ENCODE measurements around the gene OTX1. TPM values are rescaled to one million over a fixed set of nuclear protein-coding genes. Genes with fewer than 3 reads are reported as not detected.
A peak's percentile ranks its signal among the peaks of the same experiment; 100 is the strongest.

Gene OTX1
- total and polyA plus RNA-seq, 9 of the 15 experiments (the other 6 are each of a cell fraction or from before 2014, with no cell fraction given) = 0.18 to 7.1 (median 0.58) TPM

GRCh38 chr2:63066838-63067237 lies 16.2 kb downstream of the OTX1 start (continued):
- no peak for TF ChIP-seq ZNF592 (IDR thresholded peaks at IDR 0.05)
- TF ChIP-seq, protein P1, sequence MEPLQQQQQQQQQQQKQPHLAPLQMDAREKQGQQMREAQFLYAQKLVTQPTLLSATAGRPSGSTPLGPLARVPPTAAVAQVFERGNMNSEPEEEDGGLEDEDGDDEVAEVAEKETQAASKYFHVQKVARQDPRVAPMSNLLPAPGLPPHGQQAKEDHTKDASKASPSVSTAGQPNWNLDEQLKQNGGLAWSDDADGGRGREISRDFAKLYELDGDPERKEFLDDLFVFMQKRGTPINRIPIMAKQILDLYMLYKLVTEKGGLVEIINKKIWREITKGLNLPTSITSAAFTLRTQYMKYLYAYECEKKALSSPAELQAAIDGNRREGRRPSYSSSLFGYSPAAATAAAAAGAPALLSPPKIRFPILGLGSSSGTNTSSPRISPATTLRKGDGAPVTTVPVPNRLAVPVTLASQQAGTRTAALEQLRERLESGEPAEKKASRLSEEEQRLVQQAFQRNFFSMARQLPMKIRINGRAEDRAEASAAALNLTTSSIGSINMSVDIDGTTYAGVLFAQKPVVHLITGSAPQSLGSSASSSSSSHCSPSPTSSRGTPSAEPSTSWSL (CRISPR knock-in tag; IDR thresholded peaks at IDR 0.05; ENCODE audit: borderline replicate concordance) = no peak
- TF ChIP-seq PML (IDR thresholded peaks at IDR 0.05; ENCODE audit: low read length) = no peak

GRCh38 chr2:63071664-63072063 lies 21.0 kb downstream of the OTX1 start:
- BruUV-seq (replicated peaks) = no TSS peak
- intact Hi-C loops (cut with micrococcal nuclease) = loop anchor here (10.0 kb wide), 2 partner anchors 353 to 473 kb away; no protein-coding TSS in a partner anchor
- no peaks in the 10 kb centered on the region; the same call in 1 of the 2 replicates for H3K9me3 ChIP-seq (replicated peaks; ENCODE audit: control insufficient read depth, insufficient read depth, low read depth, low read length)

More at GRCh38 chr2:63071664-63072063, 21.0 kb downstream of the OTX1 start:
- CTCF ChIA-PET (ENCODE audit: low intra/inter-chr PET ratio) = no interaction called here
- Histone ChIP-seq H3K4me1 (replicated peaks in 1 of 2; ENCODE audit: control insufficient read depth in 2 of 2, insufficient read depth in 2 of 2, low read length in 2 of 2) (no peaks in the 10 kb centered on the region), H3K36me3 (ENCODE audit: control insufficient read depth, insufficient read depth, low read length) (no peaks in the 10 kb centered on the region), H3K4me2 (ENCODE audit: insufficient read depth, low read length) (no peak overlapping the region), H3K4me3 (no peak overlapping the region), H3K9ac (ENCODE audit: insufficient read depth in 1 of 2, low read depth in 2 of 2, low read length in 2 of 2) (no peak overlapping the region), H2AFZ (ENCODE audit: low read depth, low read length) (no peak overlapping the region), H4K20me1 (replicated peaks; ENCODE audit: control insufficient read depth, insufficient read depth, low read length) (no peaks in the 10 kb centered on the region), H3K27me3 (ENCODE audit: control insufficient read depth in 2 of 2, insufficient read depth in 2 of 2, low read length in 2 of 2) (peaks cover 0 to 3% of the 10 kb centered on the region in 2 experiments; a peak in 1 of 5 replicates), H3K9me1 (ENCODE audit: control insufficient read depth, insufficient read depth, low read length) (no peaks in the 10 kb centered on the region), H3K79me2 (ENCODE audit: control insufficient read depth, insufficient read depth, low read length) (no peaks in the 10 kb centered on the region), H3K27ac (ENCODE audit: extremely low read depth, low read depth, low read length) (no peak overlapping the region)
- TF ChIP-seq KAT8 (IDR thresholded peaks at IDR 0.05; ENCODE audit: low read depth) = no peak
- 0 out of 4 replicates have a peak, but pooled peaks of 1 of the 2 experiments have one; percentile 8 for TF ChIP-seq RAD21 (CRISPR knock-in tag; conservative IDR thresholded peaks at IDR 0.05 in 1 of 2, IDR thresholded peaks at IDR 0.05 in 1 of 2)
- ATAC-seq = no peak
- no peak for FAIRE-seq
- DNase-seq (ENCODE audit: extremely low read depth in 1 of 4, low spot score in 3 of 4) = no peak
- WGBS (ENCODE audit: insufficient coverage, low coverage, missing lambda C conversion rate) = 11% methylated on average over 2 of the region's 2 CpGs
- POLR2A ChIA-PET = no interaction called here
- in situ Hi-C loops (cut with MboI) = no loop called here
